SK-N-SH (cell line): ENCODE results near the gene OR2F1.

ENCODE experiments used
- CTCF ChIP-seq: fragments of 200-600 bp; sonication (generic); IDR thresholded peaks from 2 replicates; pipeline ENCODE4 v1.6.1; 2017; ENCODE audit warnings: antibody characterized with exemption, mild to moderate bottlenecking, moderate library complexity
- NRF1 ChIP-seq: IDR thresholded peaks from 2 replicates; pipeline ENCODE4 v1.6.1; 2012; ENCODE audit warnings: low read depth, mild to moderate bottlenecking, low read length
- SMC3 ChIP-seq: IDR thresholded peaks from 2 replicates; pipeline ENCODE4 v1.6.1; 2012; ENCODE audit warnings: low read depth, low read length, improper control_type of control experiment
- TEAD4 ChIP-seq: IDR thresholded peaks from 2 replicates; pipeline ENCODE4 v1.4.0; 2012; ENCODE audit warnings: mild to moderate bottlenecking, borderline replicate concordance; ENCODE audit not compliant: insufficient read depth
- YY1 ChIP-seq: IDR thresholded peaks from 2 replicates; pipeline ENCODE4 v1.4.0; 2012; ENCODE audit warnings: low read depth, mild to moderate bottlenecking

- TF ChIP-seq CTCF (no peak), TEAD4 (no peak), SMC3 (no peak), YY1 (no peak), NRF1 (no peak)
Observed at GRCh38 chr7:143979998-143980397, 25.4 kb downstream of the OR2F1 start.
